HepG2 (cell line): ENCODE measurements around the gene CCSER2. TPM values are rescaled to one million over a fixed set of nuclear protein-coding genes. Genes with fewer than 3 reads are reported as not detected.

Source experiments
- ARID4A ChIP-seq: sonication (generic); formaldehyde crosslinking; IDR thresholded peaks from 2 replicates; pipeline ENCODE4 v1.5.0; 2020; ENCODE audit warnings: mild to moderate bottlenecking, missing genetic modification reagents, borderline replicate concordance
- ISX ChIP-seq: sonication (generic); formaldehyde crosslinking; conservative IDR thresholded peaks from 2 replicates; pipeline ENCODE4 v1.5.0; 2020; ENCODE audit warnings: missing genetic modification reagents
- KLF12 ChIP-seq: sonication (generic); formaldehyde crosslinking; IDR thresholded peaks from 2 replicates; pipeline ENCODE4 v1.4.0; 2020; ENCODE audit warnings: missing genetic modification reagents, borderline replicate concordance
- LRRFIP1 ChIP-seq: sonication (generic); formaldehyde crosslinking; conservative IDR thresholded peaks from 2 replicates; pipeline ENCODE4 v1.4.0; 2020; ENCODE audit warnings: missing genetic modification reagents
- MED13 ChIP-seq: sonication (generic); formaldehyde crosslinking; IDR thresholded peaks from 2 replicates; pipeline ENCODE4 v1.5.0; 2020; ENCODE audit warnings: missing genetic modification reagents
- MXD4 ChIP-seq: IDR thresholded peaks from 2 replicates; pipeline ENCODE4 v1.6.1; 2016; ENCODE audit warnings: mild to moderate bottlenecking, missing biosample characterization, missing genetic modification reagents
- RBM39 ChIP-seq: fragments of 200-400 bp; formaldehyde crosslinking; IDR thresholded peaks from one replicate; pipeline ENCODE4 v1.6.1; 2018; ENCODE audit warnings: antibody characterized with exemption, mild to moderate bottlenecking, low read depth, low read length; ENCODE audit not compliant: poor library complexity, severe bottlenecking
- TBP ChIP-seq: sonication (generic); formaldehyde crosslinking; IDR thresholded peaks from 2 replicates; pipeline ENCODE4 v1.5.0; 2020; ENCODE audit warnings: missing genetic modification reagents
- ZBTB38 ChIP-seq: sonication (generic); formaldehyde crosslinking; IDR thresholded peaks from 2 replicates; pipeline ENCODE4 v1.5.1; 2020; ENCODE audit warnings: mild to moderate bottlenecking, missing genetic modification reagents
- ZMYM4 ChIP-seq: sonication (generic); formaldehyde crosslinking; IDR thresholded peaks from 2 replicates; pipeline ENCODE4 v1.8.1; 2023; ENCODE audit warnings: mild to moderate bottlenecking, missing genetic modification reagents
- ZNF101 ChIP-seq: sonication (generic); formaldehyde crosslinking; IDR thresholded peaks from 2 replicates; pipeline ENCODE4 v1.4.0; 2020; ENCODE audit warnings: mild to moderate bottlenecking, low read depth, missing genetic modification reagents, borderline replicate concordance
- ZNF234 ChIP-seq: sonication (generic); formaldehyde crosslinking; conservative IDR thresholded peaks from 2 replicates; pipeline ENCODE4 v1.5.1; 2020; ENCODE audit warnings: mild to moderate bottlenecking, missing genetic modification reagents
- ZNF382 ChIP-seq: sonication (generic); formaldehyde crosslinking; IDR thresholded peaks from 2 replicates; pipeline ENCODE4 v1.5.0; 2020; ENCODE audit warnings: missing genetic modification reagents, mild to moderate bottlenecking, borderline replicate concordance
- ZNF547 ChIP-seq: sonication (generic); formaldehyde crosslinking; IDR thresholded peaks from 2 replicates; pipeline ENCODE4 v1.5.1; 2020; ENCODE audit warnings: mild to moderate bottlenecking, missing genetic modification reagents
- ZNF605 ChIP-seq: sonication (generic); formaldehyde crosslinking; IDR thresholded peaks from 2 replicates; pipeline ENCODE4 v1.8.0; 2022; ENCODE audit warnings: mild to moderate bottlenecking, missing genetic modification reagents
- ZNF772 ChIP-seq: sonication (generic); formaldehyde crosslinking; IDR thresholded peaks from 2 replicates; pipeline ENCODE4 v1.5.0; 2020; ENCODE audit warnings: mild to moderate bottlenecking, missing genetic modification reagents
- ZNF780A ChIP-seq: sonication (generic); formaldehyde crosslinking; IDR thresholded peaks from 2 replicates; pipeline ENCODE4 v1.8.0; 2022; ENCODE audit warnings: mild to moderate bottlenecking, missing genetic modification reagents, moderate library complexity
- ZNF784 ChIP-seq: sonication (generic); formaldehyde crosslinking; IDR thresholded peaks from 2 replicates; pipeline ENCODE4 v1.5.1; 2020; ENCODE audit warnings: missing genetic modification reagents, mild to moderate bottlenecking, borderline replicate concordance
- polyA plus RNA-seq, 8 experiments: library from polyadenylated mRNA; depleted of rRNA in 3 of 8; stranded (reverse) in 7 of 8; unstranded in 1 of 8; fragments of >200 nt; fragmentation: Illumina TruSeq in 4 of 8; extraction: Trizol in 4 of 8; gene quantifications; 2 replicates each; pipeline versions ENCODE4 v1.2.1 to v1.2.3, GENCODE V29; 2011 to 2016; ENCODE audit warnings: low read depth in 4 of 8, missing spikeins in 1 of 8, mixed read lengths in 1 of 8; ENCODE audit not compliant: insufficient read depth in 1 of 8
- total RNA-seq, 5 experiments: library from RNA; depleted of rRNA; stranded (reverse); fragments of >200 nt; fragmentation: Illumina TruSeq; extraction: Trizol; gene quantifications; 2 replicates each; pipeline ENCODE4 v1.2.3, GENCODE V29; 2016; ENCODE audit warnings: low read depth in 1 of 5
- TF ChIP-seq, protein P1 (sequence below): sonication (generic); formaldehyde crosslinking; IDR thresholded peaks from 2 replicates; pipeline ENCODE4 v1.4.0; 2020; ENCODE audit warnings: mild to moderate bottlenecking, missing genetic modification reagents

Gene CCSER2
- total and polyA plus RNA-seq, 2 of the 13 experiments (the other 11 are each of a cell fraction or from before 2014, with no cell fraction given), result 13.3 to 17.2 TPM

- TF ChIP-seq ZNF784 (CRISPR knock-in tag), result peak; percentile 96
- no peak for TF ChIP-seq ISX
- TF ChIP-seq ZNF772 (CRISPR knock-in tag), result no peak
- TF ChIP-seq RBM39, result no peak
- TF ChIP-seq TBP, result 0 out of 2 replicates have a peak, but pooled peaks have one; percentile 83
- TF ChIP-seq ZNF547, result peak; percentile 77
- no peak for TF ChIP-seq KLF12 (CRISPR knock-in tag)
- TF ChIP-seq LRRFIP1 (CRISPR knock-in tag), result no peak
- peak; percentile 65; the same call in 1 of the 2 replicates for TF ChIP-seq ZMYM4 (CRISPR knock-in tag)
- no peak for TF ChIP-seq ZNF605 (CRISPR knock-in tag)
- TF ChIP-seq, protein P1, sequence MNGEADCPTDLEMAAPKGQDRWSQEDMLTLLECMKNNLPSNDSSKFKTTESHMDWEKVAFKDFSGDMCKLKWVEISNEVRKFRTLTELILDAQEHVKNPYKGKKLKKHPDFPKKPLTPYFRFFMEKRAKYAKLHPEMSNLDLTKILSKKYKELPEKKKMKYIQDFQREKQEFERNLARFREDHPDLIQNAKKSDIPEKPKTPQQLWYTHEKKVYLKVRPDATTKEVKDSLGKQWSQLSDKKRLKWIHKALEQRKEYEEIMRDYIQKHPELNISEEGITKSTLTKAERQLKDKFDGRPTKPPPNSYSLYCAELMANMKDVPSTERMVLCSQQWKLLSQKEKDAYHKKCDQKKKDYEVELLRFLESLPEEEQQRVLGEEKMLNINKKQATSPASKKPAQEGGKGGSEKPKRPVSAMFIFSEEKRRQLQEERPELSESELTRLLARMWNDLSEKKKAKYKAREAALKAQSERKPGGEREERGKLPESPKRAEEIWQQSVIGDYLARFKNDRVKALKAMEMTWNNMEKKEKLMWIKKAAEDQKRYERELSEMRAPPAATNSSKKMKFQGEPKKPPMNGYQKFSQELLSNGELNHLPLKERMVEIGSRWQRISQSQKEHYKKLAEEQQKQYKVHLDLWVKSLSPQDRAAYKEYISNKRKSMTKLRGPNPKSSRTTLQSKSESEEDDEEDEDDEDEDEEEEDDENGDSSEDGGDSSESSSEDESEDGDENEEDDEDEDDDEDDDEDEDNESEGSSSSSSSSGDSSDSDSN (CRISPR knock-in tag), result peak; percentile 90; the same call in 1 of the 2 replicates
- no peak for TF ChIP-seq ZNF234 (CRISPR knock-in tag)
- no peak for TF ChIP-seq ZNF382
- TF ChIP-seq ARID4A (CRISPR knock-in tag), result peak; percentile 43; the same call in 1 of the 2 replicates
- TF ChIP-seq MED13 (CRISPR knock-in tag), result no peak
- TF ChIP-seq MXD4, result no peak; the same call in 1 of the 2 replicates
- TF ChIP-seq ZNF101, result no peak
- no peak for TF ChIP-seq ZNF780A (CRISPR knock-in tag)
- TF ChIP-seq ZBTB38 (CRISPR knock-in tag), result no peak
Observed at GRCh38 chr10:84328418-84329195, at the start of gene CCSER2 (continued).
